HL-60 (cell line): Measurements from ENCODE around the gene CYP21A2.

Experiments used
- DNase-seq, 2 experiments: peaks; one replicate each; pipeline ENCODE4 v3.0.0-alpha.2; 2010 to 2020; ENCODE audit warnings: low read depth in 1 of 2, low spot score in 1 of 2
- H3K27ac ChIP-seq: fragments of 250-450 bp; sonication (Bioruptor Pico); replicated peaks from 2 replicates; pipeline ENCODE4 v1.5.1; 2020; ENCODE audit warnings: mild to moderate bottlenecking, moderate library complexity
- H3K27me3 ChIP-seq: fragments of 250-450 bp; sonication (Bioruptor Pico); 2 replicates; pipeline ENCODE4 v1.5.1; 2021; ENCODE audit warnings: mild to moderate bottlenecking, moderate library complexity; ENCODE audit not compliant: insufficient read depth, poor library complexity, severe bottlenecking
- H3K4me3 ChIP-seq: replicated peaks from 2 replicates; pipeline ENCODE4 v1.5.1; 2011; ENCODE audit warnings: mild to moderate bottlenecking, control low read depth, low read length; ENCODE audit not compliant: insufficient read depth
- GABPA ChIP-seq: IDR thresholded peaks from 2 replicates; pipeline ENCODE4 v1.6.1; 2012; ENCODE audit warnings: low read depth
- POLR2AphosphoS5 ChIP-seq: IDR thresholded peaks from 2 replicates; pipeline ENCODE4 v1.6.1; 2012; ENCODE audit warnings: low read depth
- SPI1 ChIP-seq: IDR thresholded peaks from 2 replicates; pipeline ENCODE4 v1.6.1; 2012; ENCODE audit warnings: low read depth, mild to moderate bottlenecking, borderline replicate concordance
- TF ChIP-seq, protein P1 (sequence below): IDR thresholded peaks from one replicate; pipeline ENCODE4 v1.5.1; 2011; ENCODE audit warnings: low read length, control low read depth, inconsistent platforms; ENCODE audit not compliant: insufficient read depth
- TF ChIP-seq, protein P2 (sequence below): IDR thresholded peaks from 2 replicates; pipeline ENCODE4 v1.6.1; 2012; ENCODE audit warnings: low read depth; ENCODE audit not compliant: insufficient replicate concordance

CYP21A2 gene

DNA sequence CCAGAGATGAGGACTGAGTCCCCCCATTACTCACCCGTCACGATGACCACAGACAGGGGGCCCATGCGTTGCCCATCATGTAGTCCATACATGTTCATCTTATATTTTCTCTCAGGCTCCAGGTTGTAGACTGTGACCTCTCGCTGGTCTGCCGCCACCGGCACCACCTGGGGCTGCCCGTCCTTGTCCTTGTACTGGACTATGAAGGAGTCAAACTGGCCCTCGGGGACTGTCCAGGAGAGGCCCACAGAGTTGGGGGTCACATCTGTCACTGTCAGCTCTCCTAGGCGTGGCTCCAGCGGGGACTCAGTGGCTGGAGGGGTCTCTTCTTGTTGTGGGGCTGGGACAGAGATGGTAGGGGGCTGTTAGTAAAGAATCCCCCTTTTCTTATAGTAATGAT, 35.4 kb downstream of the CYP21A2 start:
- TF ChIP-seq, protein P1, sequence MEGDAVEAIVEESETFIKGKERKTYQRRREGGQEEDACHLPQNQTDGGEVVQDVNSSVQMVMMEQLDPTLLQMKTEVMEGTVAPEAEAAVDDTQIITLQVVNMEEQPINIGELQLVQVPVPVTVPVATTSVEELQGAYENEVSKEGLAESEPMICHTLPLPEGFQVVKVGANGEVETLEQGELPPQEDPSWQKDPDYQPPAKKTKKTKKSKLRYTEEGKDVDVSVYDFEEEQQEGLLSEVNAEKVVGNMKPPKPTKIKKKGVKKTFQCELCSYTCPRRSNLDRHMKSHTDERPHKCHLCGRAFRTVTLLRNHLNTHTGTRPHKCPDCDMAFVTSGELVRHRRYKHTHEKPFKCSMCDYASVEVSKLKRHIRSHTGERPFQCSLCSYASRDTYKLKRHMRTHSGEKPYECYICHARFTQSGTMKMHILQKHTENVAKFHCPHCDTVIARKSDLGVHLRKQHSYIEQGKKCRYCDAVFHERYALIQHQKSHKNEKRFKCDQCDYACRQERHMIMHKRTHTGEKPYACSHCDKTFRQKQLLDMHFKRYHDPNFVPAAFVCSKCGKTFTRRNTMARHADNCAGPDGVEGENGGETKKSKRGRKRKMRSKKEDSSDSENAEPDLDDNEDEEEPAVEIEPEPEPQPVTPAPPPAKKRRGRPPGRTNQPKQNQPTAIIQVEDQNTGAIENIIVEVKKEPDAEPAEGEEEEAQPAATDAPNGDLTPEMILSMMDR, result no peak
- TF ChIP-seq, protein P2, sequence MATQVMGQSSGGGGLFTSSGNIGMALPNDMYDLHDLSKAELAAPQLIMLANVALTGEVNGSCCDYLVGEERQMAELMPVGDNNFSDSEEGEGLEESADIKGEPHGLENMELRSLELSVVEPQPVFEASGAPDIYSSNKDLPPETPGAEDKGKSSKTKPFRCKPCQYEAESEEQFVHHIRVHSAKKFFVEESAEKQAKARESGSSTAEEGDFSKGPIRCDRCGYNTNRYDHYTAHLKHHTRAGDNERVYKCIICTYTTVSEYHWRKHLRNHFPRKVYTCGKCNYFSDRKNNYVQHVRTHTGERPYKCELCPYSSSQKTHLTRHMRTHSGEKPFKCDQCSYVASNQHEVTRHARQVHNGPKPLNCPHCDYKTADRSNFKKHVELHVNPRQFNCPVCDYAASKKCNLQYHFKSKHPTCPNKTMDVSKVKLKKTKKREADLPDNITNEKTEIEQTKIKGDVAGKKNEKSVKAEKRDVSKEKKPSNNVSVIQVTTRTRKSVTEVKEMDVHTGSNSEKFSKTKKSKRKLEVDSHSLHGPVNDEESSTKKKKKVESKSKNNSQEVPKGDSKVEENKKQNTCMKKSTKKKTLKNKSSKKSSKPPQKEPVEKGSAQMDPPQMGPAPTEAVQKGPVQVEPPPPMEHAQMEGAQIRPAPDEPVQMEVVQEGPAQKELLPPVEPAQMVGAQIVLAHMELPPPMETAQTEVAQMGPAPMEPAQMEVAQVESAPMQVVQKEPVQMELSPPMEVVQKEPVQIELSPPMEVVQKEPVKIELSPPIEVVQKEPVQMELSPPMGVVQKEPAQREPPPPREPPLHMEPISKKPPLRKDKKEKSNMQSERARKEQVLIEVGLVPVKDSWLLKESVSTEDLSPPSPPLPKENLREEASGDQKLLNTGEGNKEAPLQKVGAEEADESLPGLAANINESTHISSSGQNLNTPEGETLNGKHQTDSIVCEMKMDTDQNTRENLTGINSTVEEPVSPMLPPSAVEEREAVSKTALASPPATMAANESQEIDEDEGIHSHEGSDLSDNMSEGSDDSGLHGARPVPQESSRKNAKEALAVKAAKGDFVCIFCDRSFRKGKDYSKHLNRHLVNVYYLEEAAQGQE, result no peak
- no peak for TF ChIP-seq POLR2AphosphoS5
- TF ChIP-seq SPI1, result no peak
- TF ChIP-seq GABPA, result no peak
- Histone ChIP-seq H3K27me3 (no peaks in the 10 kb centered on the region), H3K4me3 (no peak overlapping the region), H3K27ac (no peak overlapping the region)
- no peak for DNase-seq

DNA sequence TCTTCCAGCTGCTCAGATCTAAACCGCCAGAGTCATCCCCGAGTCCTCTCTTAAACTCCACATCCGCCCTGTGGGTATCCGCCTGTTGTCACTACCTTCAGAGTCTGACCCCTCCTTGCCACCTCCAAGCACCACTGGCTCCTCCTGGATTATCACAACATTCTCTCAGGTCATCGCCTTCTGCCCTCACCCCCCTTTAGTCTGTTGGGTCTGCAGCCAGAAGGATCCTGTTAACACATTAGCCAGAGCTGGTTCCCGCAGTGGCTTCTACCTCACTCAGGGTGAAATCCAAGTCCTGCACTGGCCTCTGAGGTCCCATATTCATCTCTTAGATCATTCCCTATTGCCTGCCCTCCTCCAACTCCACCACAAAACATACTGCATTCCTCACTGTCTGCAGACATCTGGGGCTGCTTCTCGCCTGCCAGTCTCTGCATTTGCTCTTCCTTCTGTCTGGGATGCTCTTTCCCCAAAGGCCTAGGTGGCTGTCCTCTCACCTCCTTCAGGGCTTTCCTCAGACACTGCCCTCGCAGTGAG, 36.8 kb downstream of the CYP21A2 start:
- DNase-seq, result no peak
- Histone ChIP-seq H3K27ac (no peak overlapping the region), H3K27me3 (no peaks in the 10 kb centered on the region), H3K4me3 (no peak overlapping the region)
- TF ChIP-seq GABPA (no peak), SPI1 (no peak)
- TF ChIP-seq, protein P1, result no peak
- TF ChIP-seq, protein P2, result no peak

DNA sequence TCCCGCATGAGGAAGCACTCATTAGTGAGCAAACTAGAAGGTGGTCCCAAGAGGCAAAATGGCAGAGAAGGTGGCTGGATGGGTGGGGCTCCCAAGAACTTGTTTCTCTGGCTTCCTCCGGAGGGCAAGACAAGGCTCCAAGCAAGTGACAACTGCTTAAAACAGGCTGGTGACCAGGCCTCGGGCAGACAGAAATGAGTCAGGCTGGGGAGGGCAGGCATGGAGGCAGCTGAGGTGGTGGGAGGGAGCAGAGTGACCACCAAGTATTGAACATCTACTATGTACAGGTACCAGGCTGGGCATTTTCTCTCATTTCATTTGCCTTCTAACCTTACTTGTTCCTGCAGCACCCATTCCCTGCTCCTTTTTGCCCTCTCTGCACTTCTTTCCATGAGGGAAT, 37.6 kb downstream of the CYP21A2 start:
- peaks cover 2% of the 10 kb centered on the region for H3K27me3 ChIP-seq
- H3K27ac ChIP-seq, result no peak overlapping the region
- no peak for DNase-seq
- no peak overlapping the region for H3K4me3 ChIP-seq
- no peak for TF ChIP-seq SPI1
- TF ChIP-seq, protein P2, result no peak
